HG02938 (cell line): ENCODE data around the gene MDFI.

Source experiments
- ATAC-seq: cut with Tn5 transposase; IDR thresholded peaks from one replicate; pipeline ENCODE4 v1.9.1; 2021; ENCODE audit warnings: mild to moderate bottlenecking, moderate library complexity; ENCODE audit not compliant: unreplicated experiment

The MDFI gene

GRCh38 chr6:41633056-41633634, 5.1 kb upstream of the MDFI start:
- no peak for ATAC-seq

- no peak for ATAC-seq
Measured at GRCh38 chr6:41634657-41635056, 3.6 kb upstream of the MDFI start.

DNA sequence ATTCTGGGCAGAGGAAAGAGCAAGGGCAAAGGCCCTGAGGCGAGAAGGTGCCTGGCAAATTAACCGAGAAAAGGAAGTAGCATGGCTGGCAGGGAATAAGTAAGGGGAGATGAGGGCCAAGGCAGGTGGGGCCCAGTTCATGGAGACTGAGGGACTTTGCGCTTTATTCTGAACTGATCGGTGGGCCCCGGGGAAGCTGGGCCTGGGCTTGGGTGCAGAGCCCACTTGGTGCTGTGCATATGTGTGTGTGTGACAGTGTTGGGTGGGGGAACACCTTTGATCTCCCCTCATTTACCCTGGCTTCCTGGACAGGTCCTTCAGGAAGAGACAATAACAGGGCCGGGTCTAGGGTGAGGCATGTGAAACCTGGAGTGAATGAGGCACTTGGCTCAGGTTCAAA, 2.9 kb upstream of the MDFI start:
- ATAC-seq: no peak

DNA sequence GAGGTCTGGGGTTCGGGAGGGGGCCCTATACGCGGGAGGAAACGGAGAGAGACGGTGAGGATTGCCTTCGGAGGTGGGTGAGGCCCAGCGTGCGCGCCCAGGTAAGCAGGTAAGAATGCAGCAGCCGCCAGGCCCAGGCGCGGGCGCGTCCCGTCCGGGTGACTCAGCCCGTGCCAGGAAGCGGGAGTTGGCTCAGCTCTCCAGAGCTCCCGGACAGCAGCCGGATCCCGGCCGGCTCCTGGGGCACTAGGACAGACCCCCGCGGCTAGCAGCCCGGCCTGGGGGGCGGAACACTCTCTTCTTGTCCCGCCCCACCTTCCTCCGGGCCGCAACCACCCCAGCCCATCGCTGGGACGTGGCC, 1.5 kb upstream of the MDFI start:
- no peak for ATAC-seq

- no peak for ATAC-seq
Measured at GRCh38 chr6:41637194-41638001, 870 bp upstream of the MDFI start.

DNA sequence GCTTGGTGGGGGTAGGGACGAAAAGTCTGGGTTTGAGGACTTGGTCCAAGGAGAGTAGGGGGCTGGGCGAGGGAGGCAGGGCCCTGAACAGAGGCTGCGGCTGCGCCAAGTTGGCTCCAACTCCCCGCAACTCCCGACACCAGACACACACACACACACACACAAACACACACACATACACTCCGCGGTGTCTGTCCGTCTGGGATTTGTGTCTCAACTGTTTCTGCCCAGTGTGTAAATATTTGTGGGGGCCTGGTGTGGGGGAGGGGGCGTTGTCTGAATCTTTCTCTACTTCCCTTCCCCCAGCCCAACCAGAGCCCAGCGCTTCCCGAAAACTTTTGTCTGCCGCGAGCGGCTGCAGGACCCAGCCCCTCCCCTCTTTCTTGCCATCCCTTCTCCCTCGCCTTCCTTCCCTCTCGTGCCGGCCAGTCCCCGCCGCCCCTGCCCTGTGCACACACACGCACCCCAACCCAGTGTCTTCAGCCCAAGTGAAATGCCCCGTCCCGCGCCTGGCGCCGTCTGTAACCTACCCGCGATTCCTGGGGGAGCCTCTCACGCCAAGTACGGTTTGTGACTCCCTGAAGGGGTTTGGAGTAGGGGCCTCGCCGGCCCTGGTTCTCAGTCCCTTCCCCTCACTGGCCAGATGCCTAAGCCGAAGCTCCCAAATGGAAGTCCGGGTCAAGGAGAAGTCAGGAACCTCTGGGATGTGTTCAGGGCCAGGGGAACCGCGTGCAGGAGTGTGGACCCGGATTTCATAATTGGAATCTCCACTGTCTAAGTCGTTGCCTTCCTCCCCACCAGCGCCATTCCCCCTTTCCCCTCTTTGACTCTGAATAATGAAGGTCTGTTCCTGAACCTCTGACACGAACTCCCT, 904 bp downstream of the MDFI start:
- ATAC-seq: no peak

GRCh38 chr6:41639809-41640371, 1.6 kb downstream of the MDFI start:
- ATAC-seq: no peak

DNA sequence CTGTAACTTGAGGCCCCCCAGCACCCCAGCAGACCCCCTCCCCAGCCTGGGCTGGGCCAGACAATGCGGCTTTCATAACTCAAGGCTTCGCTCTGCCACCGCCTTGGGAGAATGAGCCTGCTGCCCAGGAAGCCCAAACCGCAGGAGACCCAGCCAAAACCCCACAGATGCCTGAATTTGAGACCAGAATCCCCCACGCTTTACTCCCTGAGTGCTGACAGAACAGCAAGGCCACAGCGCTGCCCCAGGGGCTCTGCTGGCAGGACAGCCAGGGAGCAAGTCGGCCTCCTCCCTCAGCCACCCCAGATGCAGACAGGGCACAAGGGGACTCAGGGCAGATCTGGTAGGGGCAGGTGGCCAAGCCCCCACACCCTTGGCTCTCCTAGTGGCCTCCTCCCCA, 2.2 kb downstream of the MDFI start:
- no peak for ATAC-seq

DNA sequence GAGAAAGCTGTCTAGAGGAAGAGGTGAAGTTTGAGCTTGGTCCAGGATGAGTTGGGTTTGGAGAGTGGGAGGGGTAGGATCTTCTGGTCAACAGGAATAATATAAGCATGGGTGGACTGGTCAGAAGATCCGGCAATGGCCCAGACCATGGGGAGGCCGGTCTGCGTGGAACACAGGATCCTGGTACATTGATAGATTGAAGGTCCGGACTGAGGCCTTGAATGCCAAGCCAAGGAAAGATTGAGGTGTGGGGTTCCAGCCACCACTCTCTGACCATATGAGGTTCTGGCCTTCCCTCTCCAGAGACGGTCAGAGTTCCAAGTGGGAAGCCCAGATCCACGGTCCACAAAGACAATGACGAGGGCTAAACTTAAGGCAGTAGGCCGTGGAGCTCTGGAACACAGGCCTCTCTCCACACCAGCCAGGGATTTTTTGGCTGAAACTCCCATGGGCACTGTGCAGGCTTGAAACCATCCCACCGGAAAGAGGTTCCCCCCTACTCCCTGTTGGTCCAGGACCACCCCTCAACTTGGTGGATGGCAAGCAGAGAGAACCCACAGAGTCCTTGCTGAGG, 3.2 kb downstream of the MDFI start:
- ATAC-seq: no peak

GRCh38 chr6:41642090-41642959, 4.1 kb downstream of the MDFI start:
- ATAC-seq: no peak

- ATAC-seq: no peak
Measured at GRCh38 chr6:41642960-41643898, 5.0 kb downstream of the MDFI start.

DNA sequence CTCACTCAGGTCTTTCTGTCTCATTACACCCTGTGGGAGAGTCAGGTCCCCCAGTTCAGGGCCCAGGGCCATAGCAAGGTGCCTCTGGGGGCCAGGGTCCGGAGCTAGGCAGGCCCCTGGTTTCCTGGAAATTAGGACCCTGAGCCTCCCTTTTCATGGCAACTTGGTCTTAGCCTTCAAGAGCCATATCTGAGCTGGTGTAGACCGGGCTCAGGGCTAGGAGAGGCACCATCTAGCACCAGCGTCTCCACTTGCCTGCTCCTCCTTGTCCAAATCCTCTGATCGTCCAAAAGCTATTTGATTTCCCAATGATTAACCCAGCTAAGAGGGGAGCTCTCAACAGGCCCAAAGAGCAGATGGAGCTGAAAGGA, 5.6 kb downstream of the MDFI start:
- ATAC-seq: no peak

- ATAC-seq: no peak
Measured at GRCh38 chr6:41644297-41644879, 6.1 kb downstream of the MDFI start.

DNA sequence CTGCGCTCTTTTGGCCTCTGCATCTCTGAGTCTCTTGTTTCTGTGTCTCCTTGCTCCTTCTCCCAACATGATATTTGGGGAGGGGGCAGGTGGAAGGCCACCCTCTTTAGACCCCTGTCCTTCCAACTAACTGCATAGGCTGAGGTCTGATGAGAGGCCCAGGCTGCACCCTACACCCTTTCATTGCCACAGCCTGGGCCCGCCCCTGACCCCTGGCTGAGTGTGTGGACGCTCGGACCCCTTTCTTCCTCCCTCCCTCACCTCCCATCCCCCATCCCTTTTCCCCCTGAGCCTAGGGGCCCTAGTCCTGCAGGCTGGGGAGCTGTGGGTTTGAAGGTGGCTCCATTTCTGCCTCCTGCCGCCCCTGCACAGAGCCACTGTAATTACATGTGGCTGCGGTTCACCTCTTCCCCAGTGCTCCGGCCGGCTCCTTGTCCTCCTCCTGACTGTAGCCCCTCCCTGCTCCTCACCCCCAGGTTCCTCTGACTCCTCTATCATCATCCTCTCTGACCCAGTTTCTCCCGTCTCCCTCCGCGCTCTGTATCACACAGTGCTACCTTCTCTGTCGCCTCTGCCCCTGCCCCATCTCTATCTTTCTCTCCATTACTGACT, 6.8 kb downstream of the MDFI start:
- no peak for ATAC-seq

DNA sequence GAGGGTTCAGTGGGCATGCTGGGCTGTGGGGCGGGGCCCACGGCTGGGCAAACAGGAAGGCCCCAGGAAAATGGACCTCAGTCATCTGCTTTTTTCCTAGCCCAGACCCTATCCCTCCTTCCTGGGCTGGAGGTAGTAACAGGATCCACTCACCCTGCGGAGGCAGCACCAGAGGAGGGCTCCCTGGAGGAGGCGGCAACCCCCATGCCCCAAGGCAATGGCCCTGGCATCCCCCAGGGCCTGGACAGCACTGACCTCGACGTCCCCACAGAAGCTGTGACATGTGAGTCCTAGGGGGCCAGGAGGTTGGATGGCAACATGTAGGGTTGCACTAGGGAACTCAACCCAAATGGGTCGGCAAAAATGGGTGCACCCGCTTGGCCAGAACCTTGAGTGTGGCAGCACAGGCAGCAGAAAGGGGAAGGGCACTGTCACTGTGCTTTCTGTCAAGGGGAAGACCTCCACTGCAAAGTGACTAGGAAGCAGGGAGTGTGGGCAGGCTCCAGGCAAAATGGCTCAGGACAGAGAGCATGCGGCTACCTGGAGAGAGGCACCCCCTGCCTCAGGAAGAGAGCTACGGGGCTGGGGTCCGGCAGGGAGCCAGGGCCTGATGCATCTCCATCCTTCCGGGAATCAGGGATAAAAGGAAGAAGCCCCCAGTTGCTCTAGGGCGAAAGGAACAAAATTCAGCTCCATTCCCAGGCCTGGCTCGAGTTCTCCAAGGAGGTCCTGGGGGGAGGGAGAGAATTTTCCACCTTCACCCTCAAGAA, 7.9 kb downstream of the MDFI start:
- no peak for ATAC-seq

GRCh38 chr6:41647061-41647511, 8.8 kb downstream of the MDFI start:
- ATAC-seq: no peak

- no peak for ATAC-seq
Measured at GRCh38 chr6:41648070-41648585, 9.9 kb downstream of the MDFI start.
